OCI-M1 (cell line): ENCODE measurements around the gene NUDT13.

Experiments used
- DNase-seq: peaks from one replicate; lab custom pipeline; 2025; lab: John Stamatoyannopoulos, UW

The NUDT13 gene

DNA sequence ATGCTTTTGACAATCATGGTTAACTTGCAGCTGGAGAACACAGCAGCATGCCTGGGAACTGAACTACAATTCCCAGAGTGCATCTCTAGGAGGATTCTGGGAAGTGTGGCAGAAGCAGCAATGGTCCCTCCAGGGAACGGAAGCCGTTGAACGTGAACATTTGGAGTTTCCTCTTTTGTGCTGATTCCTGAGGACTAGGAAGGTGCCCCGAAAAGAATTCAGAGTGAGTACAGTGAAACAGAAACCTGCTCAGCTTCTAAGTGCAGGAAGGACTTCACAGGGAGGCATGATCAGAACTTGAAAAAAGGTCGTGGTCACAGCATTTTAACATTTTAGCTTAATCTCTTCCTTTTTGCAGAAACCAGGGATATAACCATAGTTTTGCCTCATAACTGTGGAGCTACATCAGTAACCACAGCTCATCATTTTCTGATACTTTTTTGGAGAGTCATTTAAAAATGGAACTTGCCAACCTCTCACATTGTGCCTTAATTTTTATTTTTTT, at the start of gene NUDT13:
TSS of gene NUDT13 (plus strand) at position 111 of the 505 bp plus-strand sequence. CDS start 3,911 bp downstream, outside the sequence.
- peak; percentile 86 for DNase-seq

DNA sequence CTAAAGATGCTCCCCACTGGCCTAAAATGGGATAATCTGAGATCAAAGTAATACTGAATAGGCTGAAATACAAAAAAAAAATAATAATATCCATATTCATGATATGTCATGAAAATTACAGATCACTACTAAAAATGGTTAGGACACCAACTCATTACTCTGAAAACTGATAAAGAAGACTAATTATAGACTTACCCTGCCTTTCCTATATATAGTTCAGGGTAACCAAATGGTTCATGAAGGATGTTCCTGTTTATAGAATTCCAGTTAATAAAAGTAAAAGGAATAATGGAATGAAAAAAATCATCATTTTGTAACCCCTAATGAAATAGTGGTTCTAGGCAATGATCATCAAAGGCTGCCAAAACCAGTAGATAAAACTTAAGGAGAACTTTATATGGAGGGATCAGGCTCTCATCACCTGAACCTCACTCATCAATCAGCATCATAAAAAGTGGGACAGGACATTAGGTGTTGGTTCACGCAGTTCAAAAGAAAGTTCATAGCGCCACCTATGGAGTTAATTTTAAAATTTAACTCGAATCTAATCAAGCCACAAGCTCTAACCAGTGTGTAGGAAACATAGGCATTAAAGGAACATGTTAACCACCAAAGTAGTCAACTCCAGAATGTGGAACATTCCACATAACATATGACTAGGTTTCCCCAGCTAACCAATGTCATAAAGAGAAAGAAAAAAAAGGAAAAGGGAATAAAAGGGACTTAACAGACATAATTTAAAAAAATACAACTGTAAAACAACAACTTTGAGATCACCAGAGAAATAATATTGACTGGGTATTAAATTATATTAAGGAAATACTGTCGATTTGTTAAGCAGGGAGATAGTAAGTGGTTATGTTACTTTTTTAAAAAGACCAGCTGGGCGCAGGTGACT, 49.3 kb upstream of the NUDT13 start:
- DNase-seq = peak; percentile 88

DNA sequence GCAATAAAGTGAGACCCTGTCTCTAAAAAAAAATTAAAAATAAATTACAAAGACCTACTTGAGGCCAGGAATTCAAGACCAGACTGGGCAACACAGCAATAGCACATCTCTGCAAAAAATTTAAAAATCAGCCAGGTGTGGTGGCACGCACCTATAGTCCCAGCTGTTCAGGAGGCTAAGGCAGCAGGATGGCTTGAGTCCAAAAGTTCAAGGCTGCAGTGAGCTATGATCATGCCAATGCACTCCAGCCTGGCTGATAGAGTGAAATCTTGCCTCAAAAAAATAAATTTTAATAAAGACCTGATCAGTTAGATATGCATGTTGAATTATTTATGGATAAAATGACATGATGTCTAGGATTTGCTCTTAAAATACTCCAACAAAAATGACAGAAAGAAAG, 48.5 kb upstream of the NUDT13 start:
- no peak for DNase-seq

DNA sequence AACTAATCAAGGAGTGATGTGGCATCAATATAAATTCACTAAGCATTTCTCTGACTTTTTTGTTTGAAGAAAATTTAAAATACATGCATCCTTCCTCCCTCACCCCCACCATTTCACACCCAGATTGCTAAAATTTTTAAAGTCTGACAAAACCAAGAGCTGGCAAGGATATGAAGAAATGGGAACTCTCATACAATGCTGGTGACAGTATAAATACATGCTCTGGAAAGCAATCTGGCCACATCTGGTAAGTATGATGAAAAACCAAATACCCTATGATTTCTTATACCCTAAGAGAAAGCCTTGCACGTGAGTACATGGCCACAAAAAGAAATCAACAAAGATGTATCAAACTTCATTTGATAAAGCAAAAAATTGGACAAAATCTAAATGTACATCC, 44.8 kb upstream of the NUDT13 start:
- no peak for DNase-seq

DNA sequence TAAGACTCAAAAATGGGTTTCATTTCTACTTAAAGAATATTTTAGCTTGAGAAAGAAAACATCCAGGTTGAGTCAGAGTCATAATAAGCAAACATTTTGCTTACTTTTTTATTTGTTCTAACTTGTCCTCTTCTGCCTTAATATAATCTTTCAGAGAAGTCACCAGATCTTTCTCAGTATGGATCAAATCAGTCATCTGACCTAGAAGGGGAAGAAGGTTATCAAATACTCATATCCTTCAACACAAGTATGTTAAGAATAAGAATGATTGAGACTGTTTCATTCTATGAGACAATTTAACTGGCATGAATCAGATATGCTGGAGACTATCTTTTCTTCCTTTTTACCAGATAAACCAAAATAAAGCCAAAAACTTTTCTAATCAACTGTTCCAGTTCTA, 36.6 kb upstream of the NUDT13 start:
- no peak for DNase-seq

DNA sequence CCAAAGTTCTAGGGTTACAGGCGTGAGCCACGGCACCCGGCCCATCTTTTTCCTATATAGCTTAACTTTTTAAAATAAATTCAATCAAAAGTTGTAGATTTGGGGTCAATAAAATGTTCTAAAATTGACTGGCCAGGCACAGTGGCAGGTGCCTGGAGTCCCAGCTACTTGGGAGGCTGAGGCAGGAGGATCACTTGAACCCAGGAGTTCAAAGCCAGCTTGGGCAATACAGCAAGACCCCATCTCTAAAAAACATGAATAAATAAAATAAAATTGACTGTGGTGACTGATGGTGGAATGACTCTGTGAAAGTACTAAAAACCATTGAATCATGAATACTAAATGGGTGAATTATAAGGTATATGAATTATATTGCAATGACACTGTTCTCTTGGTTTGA, 34.4 kb upstream of the NUDT13 start:
- no peak for DNase-seq

DNA sequence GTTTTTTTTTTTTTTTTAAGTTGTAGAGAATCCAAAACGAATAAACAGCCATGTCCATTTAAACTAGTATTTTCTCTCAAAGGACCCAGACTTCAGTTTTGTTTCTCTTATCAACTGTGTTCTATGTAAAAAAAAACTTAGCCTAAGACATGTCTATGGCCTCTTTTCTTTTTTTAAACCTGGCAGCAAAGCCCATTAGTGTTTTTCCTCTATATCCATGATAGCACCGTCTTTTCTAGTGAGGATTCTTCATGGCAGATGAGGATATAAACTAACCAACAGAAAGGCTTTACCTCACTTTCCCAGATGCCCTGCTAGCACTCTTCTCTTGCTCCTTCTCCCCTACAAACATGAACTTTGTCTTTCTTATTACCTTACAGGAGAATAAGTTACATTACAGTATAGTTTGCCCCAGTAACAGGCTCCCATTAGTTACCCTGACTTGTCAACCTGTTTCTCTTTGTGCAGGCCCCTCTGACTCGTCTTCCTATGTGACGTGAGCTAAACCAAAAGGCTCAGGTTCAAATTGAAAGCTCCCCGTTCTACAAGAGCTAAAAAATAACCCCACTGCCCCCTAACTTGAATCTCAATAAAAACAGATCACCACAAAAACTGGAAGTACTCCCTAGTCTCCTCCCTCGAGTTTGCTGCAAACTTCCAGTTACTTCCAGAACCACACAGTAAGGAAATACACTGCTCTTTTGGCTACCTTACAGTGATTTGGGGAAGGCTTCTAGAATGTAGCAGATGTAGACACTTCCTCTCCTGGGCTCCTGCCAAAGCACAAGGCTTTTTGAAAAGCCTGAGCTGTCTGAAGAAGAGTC, 33.7 kb upstream of the NUDT13 start:
- DNase-seq = peak; percentile 64

DNA sequence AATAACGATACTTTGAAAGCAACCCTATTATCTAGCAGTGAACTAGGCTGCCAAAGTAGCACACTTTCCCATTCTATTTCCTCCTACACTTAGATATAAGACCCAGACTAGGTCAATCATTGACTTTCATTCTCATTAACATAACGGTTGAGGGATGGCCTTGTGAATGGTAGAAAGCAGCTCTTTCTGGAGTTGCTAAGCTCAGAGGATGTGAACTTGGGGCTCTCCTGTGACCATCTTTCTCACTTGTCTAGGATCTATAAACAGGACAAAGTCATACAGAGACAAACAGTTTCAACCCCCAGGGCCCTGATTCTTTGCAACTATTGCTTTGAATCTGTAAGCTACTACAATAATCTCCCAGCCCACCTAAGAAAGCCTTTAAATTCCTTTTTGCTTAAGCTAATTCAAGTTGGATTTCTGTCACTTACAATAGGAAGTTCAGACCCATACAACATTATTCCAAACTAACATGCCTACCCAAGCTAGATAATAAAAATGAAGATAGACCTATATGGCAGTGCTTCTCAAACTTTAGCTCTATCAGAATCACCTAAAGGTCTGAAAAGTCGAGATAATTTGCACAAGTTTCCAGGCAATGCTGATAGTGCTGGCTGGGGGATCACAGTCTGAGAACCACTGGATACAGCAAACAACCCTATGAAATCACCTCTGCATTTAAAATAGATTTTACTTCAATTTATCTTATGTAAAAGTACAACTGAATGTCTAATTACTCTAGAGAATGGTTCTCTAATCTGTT, 30.3 kb upstream of the NUDT13 start:
- peak; percentile 43 for DNase-seq

DNA sequence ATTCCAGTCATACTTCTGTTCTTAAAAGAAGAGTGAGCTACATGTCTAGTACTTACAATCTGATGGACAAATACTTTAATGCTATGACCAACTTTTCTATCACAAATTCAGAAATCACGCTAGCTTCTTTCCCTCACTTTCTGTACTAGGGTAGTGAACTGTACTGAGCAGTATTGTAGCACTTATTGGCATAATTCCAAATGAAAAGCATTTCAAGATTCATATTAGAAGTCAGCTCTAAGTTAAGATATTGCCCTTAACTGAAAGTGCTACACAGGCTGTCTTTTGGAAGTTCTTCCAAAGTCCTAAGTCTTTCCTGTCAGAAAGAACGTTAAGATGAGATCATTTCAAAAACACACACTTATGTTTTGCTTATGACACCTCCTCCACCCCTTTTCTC, 27.0 kb upstream of the NUDT13 start:
- peak; percentile 49 for DNase-seq

DNA sequence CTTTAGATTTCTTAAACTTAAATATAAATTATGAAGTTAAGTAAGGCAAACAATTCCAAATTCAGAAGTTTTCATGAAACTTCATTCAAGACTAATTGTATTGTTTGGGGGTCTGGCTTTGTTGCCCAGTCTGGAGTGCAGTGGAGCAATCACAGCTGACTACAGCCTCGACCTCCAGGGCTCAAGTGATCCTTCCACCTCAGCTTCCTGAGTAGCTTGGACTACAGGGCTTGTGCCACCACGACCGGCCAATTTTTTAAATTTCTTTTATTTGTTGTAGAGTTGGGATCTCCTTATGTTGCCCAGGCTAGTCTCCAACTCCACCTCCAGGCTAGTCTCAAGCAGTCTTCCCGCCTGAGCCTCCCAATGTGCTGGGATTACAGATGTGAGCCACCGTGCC, 26.0 kb upstream of the NUDT13 start:
- no peak for DNase-seq

DNA sequence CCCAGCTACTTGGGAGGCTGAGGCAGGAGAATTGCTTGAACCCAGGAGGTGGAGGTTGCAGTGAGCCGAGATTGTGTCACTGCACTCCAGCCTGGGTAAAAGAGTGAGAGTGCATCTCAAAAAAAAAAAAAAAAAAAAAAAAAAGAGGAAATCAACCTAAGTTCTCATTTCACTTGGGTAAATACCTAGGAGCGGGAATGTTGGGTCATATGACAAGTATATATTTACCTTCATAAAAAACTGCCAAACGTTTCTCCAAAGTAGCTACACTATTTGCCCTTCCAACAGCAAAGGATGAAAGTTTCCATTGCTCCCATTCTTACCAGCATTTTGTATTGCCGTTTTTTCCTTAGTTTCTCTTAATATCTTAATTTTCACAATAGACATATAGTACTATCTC, 23.4 kb upstream of the NUDT13 start:
- no peak for DNase-seq

DNA sequence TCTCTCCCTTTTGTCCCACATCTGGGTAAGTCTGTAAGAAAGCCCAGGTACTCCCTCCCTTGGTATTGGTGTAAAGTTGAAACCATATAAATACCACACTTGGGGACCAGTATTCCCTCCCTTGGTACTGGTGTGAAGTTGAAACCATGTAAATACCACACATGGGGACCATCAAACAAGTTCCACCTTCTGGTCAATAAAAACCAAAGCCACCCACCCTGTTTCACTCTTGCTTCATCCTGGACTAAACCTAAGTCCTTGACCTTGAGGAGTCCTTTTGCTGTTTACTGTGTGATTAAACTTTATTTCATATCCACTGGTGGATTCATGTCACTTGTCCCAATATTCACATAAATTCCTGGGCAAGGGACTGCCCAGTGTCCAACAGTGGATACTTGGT, 22.0 kb upstream of the NUDT13 start:
- peak; percentile 17 for DNase-seq

DNA sequence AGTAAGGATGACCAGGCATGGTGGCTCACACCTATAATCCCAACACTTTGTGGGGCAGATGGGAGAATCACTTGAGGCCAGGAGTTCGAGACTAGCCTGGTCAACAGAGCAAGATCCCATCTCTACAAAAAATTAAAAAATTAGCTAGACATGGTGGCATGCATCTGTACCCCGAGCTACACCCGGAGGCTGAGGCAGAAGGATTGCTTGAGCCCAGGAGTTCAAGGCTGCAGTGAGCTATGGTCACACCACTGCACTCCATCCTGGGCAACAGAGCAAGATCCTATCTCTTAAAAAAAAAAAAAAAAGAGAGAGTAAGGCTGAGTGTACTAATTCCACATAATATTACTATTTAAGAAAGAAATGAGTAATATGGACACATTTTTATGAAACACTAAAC, 17.4 kb upstream of the NUDT13 start:
- DNase-seq = no peak

DNA sequence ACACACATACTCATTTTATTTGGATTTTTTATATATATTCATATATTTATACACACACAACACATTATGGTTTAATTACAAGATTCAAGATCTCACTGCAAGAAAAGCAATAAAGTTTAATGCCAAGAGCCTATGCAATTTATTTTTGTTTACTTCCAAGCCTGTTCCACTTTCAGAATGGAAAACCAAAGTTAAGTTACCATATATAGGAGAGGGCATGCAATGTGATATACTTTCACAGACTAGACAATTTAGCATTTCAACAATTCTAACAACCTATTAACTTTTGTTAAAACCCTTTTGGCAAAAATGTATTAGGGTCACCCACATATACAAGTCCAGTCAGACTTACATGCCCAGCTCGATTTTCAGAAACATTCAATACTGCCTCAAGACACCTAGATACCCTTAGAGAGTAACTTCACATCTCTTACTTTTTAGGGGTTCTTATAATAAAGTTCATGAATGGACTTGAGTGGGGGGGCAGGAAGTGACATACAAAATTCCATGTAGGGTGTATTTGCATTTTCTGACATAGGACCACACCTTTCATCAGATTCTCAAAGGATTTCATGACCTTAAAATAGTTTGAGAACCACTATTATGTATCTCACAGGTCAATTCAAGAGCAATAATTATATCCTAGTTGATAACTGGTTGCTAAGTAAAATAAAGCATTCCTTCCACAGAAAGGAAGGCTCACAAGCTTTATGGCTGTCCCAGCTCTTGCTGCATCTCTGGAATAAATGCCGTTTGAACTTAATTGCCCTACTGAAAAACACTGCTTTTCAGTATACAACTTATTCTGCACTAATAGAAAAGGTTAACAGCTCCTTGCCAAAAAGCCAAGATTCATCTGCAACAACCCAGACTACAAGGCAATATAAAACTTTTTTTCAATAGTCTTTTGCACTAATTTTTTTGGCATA, 16.1 kb upstream of the NUDT13 start:
- peak; percentile 52 for DNase-seq

DNA sequence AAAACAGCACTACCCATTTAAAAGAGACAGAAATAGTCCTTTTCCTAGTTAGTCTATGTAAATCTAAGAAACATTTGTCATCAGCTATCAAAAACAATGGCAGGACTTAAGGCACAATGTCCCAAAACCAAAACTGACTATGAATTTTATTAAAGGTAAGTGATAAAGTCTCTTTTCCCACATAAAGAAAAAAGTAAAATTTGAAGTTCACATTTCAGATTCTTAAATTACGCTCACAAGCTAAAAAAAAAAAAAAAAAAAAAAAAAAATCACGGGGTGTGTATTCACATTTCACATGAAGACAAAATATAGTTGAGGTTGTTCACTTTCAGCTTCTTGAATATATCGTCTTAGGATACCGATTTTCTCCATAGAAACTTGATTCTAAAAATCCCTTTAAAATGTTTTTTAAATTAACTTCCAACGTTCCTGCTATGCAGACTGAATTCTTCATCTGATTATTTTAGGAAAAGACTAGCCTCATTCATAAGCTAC, 15.2 kb upstream of the NUDT13 start:
- no peak for DNase-seq

DNA sequence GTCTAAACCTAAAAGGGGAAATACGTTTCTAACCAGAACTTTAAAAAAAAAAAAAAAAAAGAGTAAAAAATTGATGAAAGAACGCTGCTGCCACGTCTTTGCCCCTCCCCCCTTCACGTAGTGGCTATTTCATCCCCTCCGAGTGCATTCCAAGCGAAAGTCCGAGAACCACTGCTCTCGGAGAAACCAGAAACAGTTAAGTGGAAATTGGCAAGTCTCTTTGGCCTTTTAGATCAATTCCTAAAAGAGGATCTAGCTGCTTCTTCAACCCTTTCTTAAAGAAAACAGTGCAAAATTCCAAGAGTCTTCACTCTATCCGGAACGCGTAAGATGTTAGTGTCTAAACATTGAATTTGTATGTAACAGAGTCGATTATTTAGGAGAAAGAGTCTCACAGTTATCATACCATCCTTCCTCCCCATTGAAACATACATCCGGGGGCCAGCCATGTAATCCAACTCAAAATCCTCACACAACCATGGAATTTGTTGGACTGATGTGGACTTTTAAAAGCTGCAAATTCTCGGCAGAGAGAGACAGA, 14.7 kb upstream of the NUDT13 start:
- peak; percentile 92 for DNase-seq

DNA sequence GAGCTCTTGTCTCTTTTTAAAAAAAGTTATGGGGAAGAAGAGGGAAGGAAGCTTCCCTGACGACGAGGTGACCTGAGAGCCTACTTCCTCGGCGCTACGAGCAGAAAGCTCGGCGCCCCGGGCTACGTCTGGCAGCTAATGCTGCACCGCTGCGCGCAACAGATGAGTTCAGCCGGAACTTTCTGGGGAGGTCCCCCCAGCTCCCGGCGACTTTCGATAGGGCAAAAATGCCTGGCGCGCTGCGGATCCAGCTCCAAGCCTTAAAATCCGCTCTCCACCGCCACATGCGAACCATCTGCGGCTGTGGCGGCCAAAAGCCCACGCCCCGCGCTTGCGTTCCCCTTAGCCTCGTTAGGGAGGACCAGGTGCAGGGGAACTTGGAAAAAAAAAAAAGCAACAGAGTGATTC, 14.2 kb upstream of the NUDT13 start:
- peak; percentile 84 for DNase-seq

DNA sequence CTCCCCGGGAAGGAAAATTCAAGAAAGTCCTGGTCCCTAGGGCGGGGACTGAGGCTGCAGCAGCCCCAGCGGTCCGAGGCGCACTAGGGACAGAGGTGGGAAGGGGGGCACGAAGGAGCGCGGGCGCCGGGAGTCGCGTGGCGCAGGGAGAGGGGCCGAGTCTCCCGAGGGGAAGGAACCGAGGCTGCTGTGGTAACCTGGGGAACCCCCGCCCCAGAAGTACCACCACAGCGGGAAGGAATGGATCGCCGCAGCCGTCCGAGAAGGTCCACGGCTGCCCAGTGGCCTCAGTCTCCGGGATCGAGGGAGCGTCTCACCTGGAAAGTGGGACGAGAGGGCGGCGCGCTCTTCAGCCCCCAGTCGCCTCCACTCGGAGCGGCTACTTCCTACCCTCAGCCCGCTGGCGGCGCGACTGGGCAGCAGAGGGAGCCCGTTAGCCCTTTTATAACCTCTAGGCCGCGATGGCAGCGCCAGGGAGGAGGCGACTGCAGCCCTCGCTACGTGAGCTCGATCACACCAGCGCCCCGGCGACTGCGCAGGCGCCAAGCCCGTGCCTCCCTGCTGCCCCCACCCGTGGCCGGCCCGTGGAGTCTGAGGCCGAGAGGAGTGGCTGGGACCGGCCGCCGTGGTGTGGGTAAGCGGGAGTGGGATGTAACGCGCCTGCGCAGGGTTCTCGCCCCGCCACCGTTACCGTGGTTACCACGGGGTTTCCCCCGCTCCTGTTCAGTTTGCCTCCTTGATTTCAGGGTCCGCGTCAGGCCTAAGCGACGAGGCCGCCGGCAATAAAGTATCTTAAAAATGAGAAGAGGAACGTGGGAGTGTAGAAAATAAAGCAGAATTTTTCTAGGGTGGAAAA, 13.6 kb upstream of the NUDT13 start, which contains the start of gene P4HA1:
TSS of gene P4HA1 (minus strand) at position 418 of the 856 bp plus-strand sequence. CDS start 21,983 bp downstream, outside the sequence.
- DNase-seq = peak; percentile 99

DNA sequence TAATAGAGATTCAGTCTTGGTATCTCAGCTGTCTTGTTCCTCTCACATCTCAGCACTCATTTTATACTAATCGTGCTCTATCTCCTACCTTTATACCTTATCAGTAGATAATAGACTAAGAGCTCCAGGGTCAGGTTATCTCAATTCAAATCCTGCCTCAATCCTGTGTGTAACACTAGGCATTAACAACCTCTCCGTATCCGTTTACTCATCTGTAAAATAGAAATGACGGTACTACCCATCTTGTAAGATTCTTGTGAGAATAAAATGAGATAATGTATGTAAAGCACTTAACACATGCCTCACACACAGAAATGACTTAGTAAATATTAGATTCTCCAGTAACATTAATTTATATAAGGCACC, 13.0 kb upstream of the NUDT13 start:
- DNase-seq = no peak
